ENCODE results near the gene S100A2. TPM values are rescaled to one million over a fixed set of nuclear protein-coding genes. Genes with fewer than 3 reads are reported as not detected.

Gene S100A2
- total RNA-seq (ENCODE audit: low replicate concordance) = 3.3 TPM in 1 of 2 replicates, not detected in the other

GRCh38 chr1:153565529-153566374 lies at the start of gene S100A2:
TSS of gene S100A2 (minus strand) at chr1:153565844. CDS start at chr1:153563877, 1,967 bp downstream.
- DNase-seq (ENCODE audit: low read depth) = peak; percentile 92
- peak within 1 kb of the TSS; percentile 28 for H3K4me3 ChIP-seq (ENCODE audit: low read depth, low read length)
- no peak for TF ChIP-seq CTCF (IDR thresholded peaks at IDR 0.05; ENCODE audit: insufficient read depth, low read length)

- H3K4me3 ChIP-seq (ENCODE audit: low read depth, low read length) = no peak overlapping the region
- TF ChIP-seq CTCF (IDR thresholded peaks at IDR 0.05; ENCODE audit: insufficient read depth, low read length) = no peak
- no peak for DNase-seq (ENCODE audit: low read depth)
Measured at GRCh38 chr1:153615406-153615805, 49.8 kb upstream of the S100A2 start.

GRCh38 chr1:153614906-153615305 lies 49.3 kb upstream of the S100A2 start:
- no peak for DNase-seq (ENCODE audit: low read depth)
- H3K4me3 ChIP-seq (ENCODE audit: low read depth, low read length) = no peak overlapping the region
- no peak for TF ChIP-seq CTCF (IDR thresholded peaks at IDR 0.05; ENCODE audit: insufficient read depth, low read length)

- peak; percentile 29 for TF ChIP-seq CTCF (IDR thresholded peaks at IDR 0.05; ENCODE audit: insufficient read depth, low read length)
- no peak overlapping the region for H3K4me3 ChIP-seq (ENCODE audit: low read depth, low read length)
- no peak for DNase-seq (ENCODE audit: low read depth)
Measured at GRCh38 chr1:153614189-153614900, 48.7 kb upstream of the S100A2 start.

- H3K4me3 ChIP-seq (ENCODE audit: low read depth, low read length) = peak overlapping the region; percentile 85
- no peak for TF ChIP-seq CTCF (IDR thresholded peaks at IDR 0.05; ENCODE audit: insufficient read depth, low read length)
- no peak for DNase-seq (ENCODE audit: low read depth)
Measured at GRCh38 chr1:153613406-153613805, 47.8 kb upstream of the S100A2 start.

- no peak for TF ChIP-seq CTCF (IDR thresholded peaks at IDR 0.05; ENCODE audit: insufficient read depth, low read length)
- H3K4me3 ChIP-seq (ENCODE audit: low read depth, low read length) = peak within 1 kb of the TSS; percentile 85
- DNase-seq (ENCODE audit: low read depth) = peak; percentile 67
Measured at GRCh38 chr1:153612755-153613331, 47.2 kb upstream of the S100A2 start, which contains the start of gene S100A16. TSS of gene S100A16 (minus strand) at chr1:153613137. CDS start at chr1:153608151, 4,986 bp downstream.

Data from fibroblast of the aortic adventitia (primary cell).